CD4-positive, alpha-beta T cell treated with Interleukin-17A for 1 hour (primary cell): Measurements from ENCODE around the gene AP5S1.

ENCODE experiments used
- DNase-seq: peaks from one replicate; pipeline ENCODE4 v3.0.0-alpha.2; 2020

Gene AP5S1

DNA sequence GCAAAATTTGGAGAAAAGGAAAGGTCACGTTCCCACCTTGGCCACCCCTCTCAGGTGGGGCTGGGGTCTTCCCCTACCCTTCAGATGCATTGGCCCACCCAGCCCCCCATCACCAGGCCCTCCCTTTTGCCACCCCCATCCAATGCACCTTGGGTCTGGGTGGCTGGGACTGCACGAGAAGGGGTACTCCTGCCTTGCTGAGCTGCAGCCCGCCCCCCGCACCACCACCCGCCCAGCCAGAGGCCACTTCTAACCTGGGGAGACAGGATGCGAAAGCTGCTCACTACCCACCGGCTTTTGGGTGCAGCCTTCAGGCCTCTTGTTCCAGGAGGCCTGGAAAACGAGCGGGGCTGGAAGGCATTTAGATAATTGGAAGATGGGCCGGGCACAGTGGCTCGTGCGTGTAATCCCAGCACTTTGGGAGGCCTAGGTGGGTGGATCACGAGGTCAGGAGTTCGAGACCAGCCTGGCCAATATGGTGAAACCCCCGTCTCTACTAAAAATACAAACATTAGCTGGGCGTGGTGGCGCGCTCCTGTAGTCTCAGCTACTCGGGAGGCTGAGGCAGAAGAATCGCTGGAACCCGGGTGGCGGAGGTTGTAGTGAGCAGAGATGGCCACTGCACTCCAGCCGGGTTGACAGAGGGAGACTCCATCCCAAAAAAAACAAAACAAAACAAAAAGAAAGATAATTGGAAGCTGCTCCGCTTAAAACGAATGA lies 25.5 kb upstream of the AP5S1 start:
- DNase-seq, result no peak

- peak; percentile 91 for DNase-seq
These were observed 24.6 kb upstream of the AP5S1 start, which contains the start of gene CDC25B for GRCh38 chr20:3795511-3796468. Gene CDC25B, plus strand, starts transcription at chr20:3796310. Its CDS starts 222 bp downstream, at chr20:3796532.

DNA sequence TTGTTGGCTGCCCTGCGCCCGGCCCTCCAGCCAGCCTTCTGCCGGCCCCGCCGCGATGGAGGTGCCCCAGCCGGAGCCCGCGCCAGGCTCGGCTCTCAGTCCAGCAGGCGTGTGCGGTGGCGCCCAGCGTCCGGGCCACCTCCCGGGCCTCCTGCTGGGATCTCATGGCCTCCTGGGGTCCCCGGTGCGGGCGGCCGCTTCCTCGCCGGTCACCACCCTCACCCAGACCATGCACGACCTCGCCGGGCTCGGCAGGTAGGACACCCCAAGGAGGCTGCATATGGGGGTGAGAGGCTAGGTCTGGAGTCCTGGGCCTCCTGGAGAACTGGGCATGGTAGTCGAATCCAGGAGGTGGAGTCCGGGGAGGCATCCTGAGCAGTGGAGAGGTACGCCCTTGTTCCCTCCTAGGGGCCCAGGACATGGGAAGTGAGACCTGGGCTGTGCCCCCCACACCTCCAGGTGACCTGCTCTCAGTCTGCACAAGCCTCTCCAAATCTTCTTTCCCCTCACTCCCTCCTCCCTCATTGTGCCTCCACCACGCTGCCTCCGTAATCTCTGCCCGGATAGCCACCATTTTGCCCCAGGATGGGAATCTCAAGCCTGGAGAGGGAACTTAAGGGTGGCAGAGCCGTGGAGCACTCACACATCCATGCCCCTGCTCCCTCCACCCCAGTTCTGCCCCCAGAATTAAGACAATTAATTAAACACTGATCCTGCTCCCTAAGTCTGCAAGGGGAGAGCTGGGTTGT lies 23.7 kb upstream of the AP5S1 start:
- DNase-seq, result no peak

DNA sequence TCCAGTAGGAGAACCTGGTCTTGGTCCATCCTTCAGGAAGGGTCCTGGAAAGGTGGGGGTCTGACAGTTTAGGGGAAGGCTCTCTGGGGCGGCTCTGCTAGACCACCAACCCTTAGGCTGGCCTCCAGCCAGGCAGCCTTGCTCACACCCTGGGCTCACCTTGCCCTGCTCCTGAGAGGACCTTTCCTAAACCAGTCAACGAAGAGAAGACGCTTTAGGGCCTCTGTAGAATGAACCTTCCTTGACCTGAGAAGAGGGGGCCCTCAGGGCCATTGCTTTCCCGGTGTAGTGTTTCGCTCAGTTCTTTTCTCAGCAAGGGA lies 23.2 kb upstream of the AP5S1 start:
- DNase-seq, result no peak

DNA sequence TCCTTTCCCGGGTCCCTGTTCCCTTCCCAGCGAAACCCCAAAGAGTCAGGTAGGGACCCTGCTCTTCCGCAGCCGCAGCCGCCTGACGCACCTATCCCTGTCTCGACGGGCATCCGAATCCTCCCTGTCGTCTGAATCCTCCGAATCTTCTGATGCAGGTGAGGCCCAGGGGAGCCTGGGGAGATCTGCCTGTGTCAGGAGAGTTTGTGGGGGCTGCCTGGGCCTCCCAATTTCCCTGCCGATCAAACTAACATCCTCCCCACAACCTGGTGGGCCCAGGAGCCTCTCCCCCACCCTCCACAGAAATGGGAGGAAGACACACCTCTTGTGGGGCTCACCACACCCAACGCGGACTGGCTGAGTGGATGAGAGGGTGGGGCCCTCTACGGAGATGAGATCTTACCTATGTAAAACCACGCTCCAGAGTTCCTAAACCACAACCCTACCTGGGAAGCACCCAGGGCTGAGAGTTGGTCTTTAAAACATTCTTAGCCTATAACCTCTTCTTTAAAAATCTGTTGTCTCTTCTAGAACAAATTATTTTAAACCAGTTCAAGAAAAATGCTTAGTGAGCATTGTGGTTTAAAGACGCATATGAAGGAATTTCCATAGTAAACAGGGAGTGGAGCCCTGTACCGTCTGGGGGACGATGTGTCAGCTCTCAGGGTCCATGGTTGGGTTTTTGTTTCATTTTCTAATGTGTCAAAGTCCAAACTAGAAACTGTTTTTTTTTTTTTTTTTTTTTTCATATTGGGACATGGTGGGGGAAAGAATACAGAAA lies 22.6 kb upstream of the AP5S1 start:
- DNase-seq, result peak; percentile 66

DNA sequence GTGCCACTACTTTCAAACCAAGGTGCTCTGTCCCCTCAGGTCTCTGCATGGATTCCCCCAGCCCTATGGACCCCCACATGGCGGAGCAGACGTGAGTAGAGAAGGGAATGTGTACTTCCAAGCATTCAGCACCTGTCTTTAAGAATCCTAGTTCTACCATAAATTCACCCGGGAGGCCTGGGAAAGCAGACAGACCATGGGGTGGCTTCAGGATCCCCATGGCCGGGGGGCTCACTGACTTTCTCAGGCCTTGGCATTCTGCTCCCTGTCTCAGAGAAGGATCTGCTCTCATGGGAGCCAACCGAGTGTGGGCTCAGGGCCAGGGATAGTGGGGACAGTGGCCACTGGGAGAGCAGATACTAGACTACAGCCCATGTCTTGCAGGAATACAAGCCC lies 22.0 kb upstream of the AP5S1 start:
- DNase-seq, result no peak

GRCh38 chr20:3798908-3799248 lies 21.5 kb upstream of the AP5S1 start:
- no peak for DNase-seq

DNA sequence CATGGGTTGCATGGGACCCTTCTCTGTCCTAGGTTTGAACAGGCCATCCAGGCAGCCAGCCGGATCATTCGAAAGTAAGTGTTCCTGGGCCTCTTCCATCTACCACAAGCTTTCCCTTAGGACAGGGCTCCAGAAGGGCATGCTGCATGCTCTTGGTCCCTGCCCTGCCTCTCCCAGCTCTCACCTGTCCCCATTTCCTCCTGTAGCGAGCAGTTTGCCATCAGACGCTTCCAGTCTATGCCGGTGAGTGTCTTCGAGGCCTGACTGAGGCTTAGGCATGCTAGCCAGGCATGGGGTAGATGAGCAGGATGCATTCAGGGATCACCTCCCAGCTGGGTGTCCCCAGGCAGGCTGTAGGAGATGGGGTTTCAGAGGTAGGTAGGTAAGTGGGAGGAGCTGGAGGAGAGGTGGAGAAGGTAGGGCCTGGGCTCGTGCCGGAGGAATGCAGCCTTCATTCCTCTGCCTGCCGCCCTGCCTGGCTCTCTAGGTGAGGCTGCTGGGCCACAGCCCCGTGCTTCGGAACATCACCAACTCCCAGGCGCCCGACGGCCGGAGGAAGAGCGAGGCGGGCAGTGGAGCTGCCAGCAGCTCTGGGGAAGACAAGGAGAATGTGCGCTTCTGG lies 20.0 kb upstream of the AP5S1 start:
- DNase-seq, result no peak

- DNase-seq, result no peak
These were observed 19.5 kb upstream of the AP5S1 start for GRCh38 chr20:3800878-3801260.

DNA sequence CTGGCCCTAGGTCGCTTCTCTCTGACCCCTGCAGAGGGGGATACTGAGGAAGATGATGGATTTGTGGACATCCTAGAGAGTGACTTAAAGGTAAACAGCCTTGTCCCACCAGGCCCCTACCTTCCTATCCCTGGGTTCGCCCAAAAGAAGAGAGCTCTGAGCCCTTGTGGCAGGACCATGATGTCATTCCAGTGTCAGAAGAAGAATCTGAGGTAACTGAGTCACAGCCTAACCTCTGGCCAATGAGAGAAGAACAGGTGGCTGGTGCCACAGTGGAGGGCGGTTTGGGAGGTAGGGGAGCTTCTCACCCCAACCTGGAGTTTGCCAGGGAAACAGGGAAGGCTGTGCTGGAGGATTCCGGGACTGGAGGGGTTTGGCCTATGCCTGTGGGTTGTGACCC lies 19.0 kb upstream of the AP5S1 start:
- no peak for DNase-seq

- no peak for DNase-seq
These were observed 18.5 kb upstream of the AP5S1 start for GRCh38 chr20:3801846-3802245.

GRCh38 chr20:3802524-3803239 lies 17.7 kb upstream of the AP5S1 start:
- DNase-seq, result no peak

- DNase-seq, result no peak
These were observed 17.1 kb upstream of the AP5S1 start for GRCh38 chr20:3803289-3803688.

DNA sequence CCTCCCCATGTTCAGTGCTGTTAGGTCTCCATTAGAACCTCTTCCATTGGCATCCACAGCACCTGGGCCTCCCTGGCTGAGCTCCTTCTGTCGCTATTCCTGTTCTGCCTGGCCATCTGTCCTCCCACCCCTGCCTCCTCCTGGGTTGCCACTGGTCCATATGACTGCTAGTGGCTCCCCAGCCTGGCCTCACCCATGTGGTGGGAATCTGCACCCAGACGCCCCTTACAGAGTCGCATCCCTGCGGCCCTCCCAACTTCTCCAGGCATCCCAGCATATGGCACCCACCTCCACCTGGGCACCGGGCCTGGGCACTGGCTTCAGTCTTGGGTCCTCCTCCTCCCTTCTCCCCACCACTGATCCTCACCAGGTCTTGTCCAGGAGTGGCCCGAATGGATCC lies 16.5 kb upstream of the AP5S1 start:
- DNase-seq, result no peak

GRCh38 chr20:3804254-3804751 lies 16.0 kb upstream of the AP5S1 start:
- DNase-seq, result no peak

GRCh38 chr20:3804781-3805180 lies 15.6 kb upstream of the AP5S1 start:
- DNase-seq, result no peak

- no peak for DNase-seq
These were observed 11.8 kb upstream of the AP5S1 start for GRCh38 chr20:3808544-3808943.

- DNase-seq, result peak; percentile 92
These were observed 8.7 kb upstream of the AP5S1 start for GRCh38 chr20:3811467-3812258.

DNA sequence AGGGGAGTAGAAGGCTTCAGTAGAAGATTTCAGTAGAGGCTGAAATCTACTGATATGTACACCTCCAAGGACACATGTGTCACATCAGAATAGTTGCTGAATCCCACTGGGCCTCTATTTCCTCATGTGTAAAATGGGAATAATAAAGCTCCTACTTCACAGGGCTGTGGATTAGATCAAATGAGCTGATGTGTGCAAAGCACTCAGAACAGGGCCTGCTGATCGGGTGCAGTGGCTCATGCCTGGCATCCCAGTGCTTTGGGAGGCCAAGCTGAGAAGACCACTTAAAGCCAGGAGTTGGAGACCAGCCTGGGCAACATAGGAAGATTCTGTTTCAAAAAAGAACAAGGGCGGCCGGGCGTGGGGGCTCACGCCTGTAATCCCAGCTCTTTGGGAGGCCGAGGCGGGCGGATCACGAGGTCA lies 8.1 kb upstream of the AP5S1 start:
- DNase-seq, result no peak
